Neural cell (in vitro differentiated cells): ENCODE results near the gene PRIMA1. TPM values are rescaled to one million over a fixed set of nuclear protein-coding genes. Genes with fewer than 3 reads are reported as not detected.

Source experiments
- H2AFZ ChIP-seq: fragments of 200-600, 300-800 bp; sonication (generic), shearing (Covaris generic); 2 replicates; pipeline ENCODE4 v1.6.0; 2014; ENCODE audit warnings: low read depth, mild to moderate bottlenecking, antibody characterized with exemption, low read length, moderate library complexity
- H3F3A ChIP-seq: fragments of 200-600 bp; shearing (Covaris generic); 2 replicates; pipeline ENCODE4 v1.6.1; 2016; ENCODE audit warnings: mild to moderate bottlenecking, moderate library complexity, mixed read lengths, antibody characterized with exemption, low read length; ENCODE audit not compliant: insufficient read depth, poor library complexity, severe bottlenecking
- H3K27ac ChIP-seq: fragments of 200-600, 300-800 bp; sonication (generic), shearing (Covaris generic); 2 replicates; pipeline ENCODE4 v1.5.1; 2014; ENCODE audit warnings: mild to moderate bottlenecking, low read length, moderate library complexity
- H3K27me3 ChIP-seq: fragments of 300-800, 200-600 bp; sonication (generic), shearing (Covaris generic); 2 replicates; pipeline ENCODE4 v1.6.0; 2014; ENCODE audit warnings: mild to moderate bottlenecking, low read depth, low read length, moderate library complexity; ENCODE audit not compliant: insufficient read depth
- H3K36me3 ChIP-seq: fragments of 300-800, 200-600 bp; sonication (generic), shearing (Covaris generic); 2 replicates; pipeline ENCODE4 v1.5.1; 2014; ENCODE audit warnings: mild to moderate bottlenecking, antibody characterized with exemption, low read length, moderate library complexity; ENCODE audit not compliant: insufficient read depth
- H3K4me2 ChIP-seq: fragments of 300-800, 200-600 bp; sonication (generic), shearing (Covaris generic); 2 replicates; pipeline ENCODE4 v1.6.0; 2014; ENCODE audit warnings: mild to moderate bottlenecking, low read length
- H3K4me3 ChIP-seq: fragments of 300-800, 200-600 bp; sonication (generic), shearing (Covaris generic); 2 replicates; pipeline ENCODE4 v1.5.1; 2014; ENCODE audit warnings: mild to moderate bottlenecking, low read length, moderate library complexity
- H3K79me2 ChIP-seq: fragments of 200-600 bp; shearing (Covaris generic); replicated peaks from 2 replicates; pipeline ENCODE4 v1.6.0; 2014; ENCODE audit warnings: mild to moderate bottlenecking, low read length, moderate library complexity; ENCODE audit not compliant: insufficient read depth
- H3K9ac ChIP-seq: fragments of 300-800, 200-600 bp; sonication (generic), shearing (Covaris generic); 2 replicates; pipeline ENCODE4 v1.6.1; 2016; ENCODE audit warnings: mild to moderate bottlenecking, low read length, mixed read lengths
- H3K9me2 ChIP-seq: fragments of 200-600 bp; shearing (Covaris generic); 2 replicates; pipeline ENCODE4 v1.6.1; 2016; ENCODE audit warnings: mild to moderate bottlenecking, low read length, mixed read lengths; ENCODE audit not compliant: insufficient read depth
- H3K9me3 ChIP-seq: fragments of 200-600, 300-800 bp; sonication (generic), shearing (Covaris generic); 2 replicates; pipeline ENCODE4 v1.6.1; 2016; ENCODE audit warnings: mild to moderate bottlenecking, mixed run types, low read length, moderate library complexity, mixed read lengths
- H4K20me1 ChIP-seq: fragments of 200-600 bp; shearing (Covaris generic); 2 replicates; pipeline ENCODE4 v1.6.1; 2016; ENCODE audit warnings: mild to moderate bottlenecking, mixed run types; ENCODE audit not compliant: insufficient read depth
- CTCF ChIP-seq: fragments of 450-650 bp; IDR thresholded peaks from 2 replicates; pipeline ENCODE4 v1.5.1; 2014; ENCODE audit warnings: antibody characterized with exemption, mild to moderate bottlenecking, moderate library complexity; ENCODE audit not compliant: poor library complexity, severe bottlenecking
- EP300 ChIP-seq: fragments of 450-650 bp; conservative IDR thresholded peaks from 2 replicates; pipeline ENCODE4 v1.6.1; 2014; ENCODE audit warnings: antibody characterized with exemption, mild to moderate bottlenecking, moderate library complexity; ENCODE audit not compliant: poor library complexity, severe bottlenecking
- EZH2 ChIP-seq: fragments of 200-600, 300-800 bp; shearing (Covaris generic), sonication (generic); IDR thresholded peaks from 2 replicates; pipeline ENCODE4 v1.6.1; 2014; ENCODE audit warnings: antibody characterized with exemption, low read length, borderline replicate concordance, mild to moderate bottlenecking; ENCODE audit not compliant: insufficient read depth, poor library complexity, severe bottlenecking
- MXI1 ChIP-seq: fragments of 450-650 bp; conservative IDR thresholded peaks from 2 replicates; pipeline ENCODE4 v1.6.1; 2014; ENCODE audit warnings: antibody characterized with exemption, mild to moderate bottlenecking; ENCODE audit not compliant: poor library complexity, severe bottlenecking
- POLR2AphosphoS5 ChIP-seq: IDR thresholded peaks from 2 replicates; pipeline ENCODE4 v1.6.1; 2012
- RAD21 ChIP-seq: fragments of 450-650 bp; conservative IDR thresholded peaks from 2 replicates; pipeline ENCODE4 v1.6.1; 2014; ENCODE audit warnings: antibody characterized with exemption, mild to moderate bottlenecking, moderate library complexity
- SMC3 ChIP-seq: fragments of 450-650 bp; conservative IDR thresholded peaks from 2 replicates; pipeline ENCODE4 v1.6.1; 2014; ENCODE audit warnings: antibody characterized with exemption, mild to moderate bottlenecking, moderate library complexity; ENCODE audit not compliant: poor library complexity
- TAF1 ChIP-seq: IDR thresholded peaks from 2 replicates; pipeline ENCODE4 v1.6.1; 2012; ENCODE audit warnings: low read depth
- polyA plus RNA-seq: library from polyadenylated mRNA; depleted of rRNA; stranded (reverse); fragments of >200 nt; gene quantifications from 2 replicates; pipeline ENCODE4 v1.2.3, GENCODE V29; 2014
- TF ChIP-seq, protein P1 (sequence below): IDR thresholded peaks from 2 replicates; pipeline ENCODE4 v1.6.1; 2012; ENCODE audit warnings: borderline replicate concordance

Gene PRIMA1
- polyA plus RNA-seq, 1 donor from 2014 or later: not detected

DNA sequence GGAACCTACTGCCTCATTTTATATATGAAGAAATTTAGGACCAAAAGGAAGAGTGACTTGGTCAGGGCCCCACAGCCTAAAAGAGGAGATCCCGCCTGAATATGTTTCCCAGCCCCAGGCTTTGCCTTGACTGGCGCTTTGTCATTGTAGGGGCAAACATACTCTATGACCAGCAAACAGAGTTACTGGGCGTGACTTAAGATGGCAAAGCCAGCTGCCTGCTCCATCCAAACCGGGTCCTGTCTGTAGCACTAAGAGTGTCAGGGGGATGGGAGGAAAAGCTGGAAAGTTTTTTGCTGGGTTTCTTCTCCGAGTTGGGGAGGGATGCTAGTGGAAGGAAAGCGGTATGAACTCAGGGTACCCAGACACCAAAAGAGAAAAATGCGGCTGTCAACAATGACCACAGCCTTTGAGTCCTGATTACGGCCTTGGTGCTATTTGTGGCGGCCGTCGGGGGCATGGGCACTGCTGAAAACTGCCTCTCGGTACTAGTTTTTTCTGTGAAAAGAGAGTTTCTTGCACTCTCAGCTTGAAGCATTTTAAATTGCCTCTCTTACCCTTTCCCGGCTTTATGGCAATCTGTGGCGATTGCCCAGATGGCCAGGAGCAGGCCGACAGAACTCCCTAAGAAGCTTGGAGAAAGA is 82.7 kb downstream of the PRIMA1 start:
- Histone ChIP-seq H3K9ac (no peak overlapping the region), H3K27ac (no peak overlapping the region), H4K20me1 (no peaks in the 10 kb centered on the region), H3K27me3 (no peaks in the 10 kb centered on the region), H3K4me2 (no peak overlapping the region), H2AFZ (no peak overlapping the region), H3F3A (no peaks in the 10 kb centered on the region), H3K4me3 (no peak overlapping the region), H3K79me2 (no peaks in the 10 kb centered on the region), H3K9me3 (no peaks in the 10 kb centered on the region), H3K36me3 (no peaks in the 10 kb centered on the region), H3K9me2 (no peaks in the 10 kb centered on the region)
- TF ChIP-seq, protein P1, sequence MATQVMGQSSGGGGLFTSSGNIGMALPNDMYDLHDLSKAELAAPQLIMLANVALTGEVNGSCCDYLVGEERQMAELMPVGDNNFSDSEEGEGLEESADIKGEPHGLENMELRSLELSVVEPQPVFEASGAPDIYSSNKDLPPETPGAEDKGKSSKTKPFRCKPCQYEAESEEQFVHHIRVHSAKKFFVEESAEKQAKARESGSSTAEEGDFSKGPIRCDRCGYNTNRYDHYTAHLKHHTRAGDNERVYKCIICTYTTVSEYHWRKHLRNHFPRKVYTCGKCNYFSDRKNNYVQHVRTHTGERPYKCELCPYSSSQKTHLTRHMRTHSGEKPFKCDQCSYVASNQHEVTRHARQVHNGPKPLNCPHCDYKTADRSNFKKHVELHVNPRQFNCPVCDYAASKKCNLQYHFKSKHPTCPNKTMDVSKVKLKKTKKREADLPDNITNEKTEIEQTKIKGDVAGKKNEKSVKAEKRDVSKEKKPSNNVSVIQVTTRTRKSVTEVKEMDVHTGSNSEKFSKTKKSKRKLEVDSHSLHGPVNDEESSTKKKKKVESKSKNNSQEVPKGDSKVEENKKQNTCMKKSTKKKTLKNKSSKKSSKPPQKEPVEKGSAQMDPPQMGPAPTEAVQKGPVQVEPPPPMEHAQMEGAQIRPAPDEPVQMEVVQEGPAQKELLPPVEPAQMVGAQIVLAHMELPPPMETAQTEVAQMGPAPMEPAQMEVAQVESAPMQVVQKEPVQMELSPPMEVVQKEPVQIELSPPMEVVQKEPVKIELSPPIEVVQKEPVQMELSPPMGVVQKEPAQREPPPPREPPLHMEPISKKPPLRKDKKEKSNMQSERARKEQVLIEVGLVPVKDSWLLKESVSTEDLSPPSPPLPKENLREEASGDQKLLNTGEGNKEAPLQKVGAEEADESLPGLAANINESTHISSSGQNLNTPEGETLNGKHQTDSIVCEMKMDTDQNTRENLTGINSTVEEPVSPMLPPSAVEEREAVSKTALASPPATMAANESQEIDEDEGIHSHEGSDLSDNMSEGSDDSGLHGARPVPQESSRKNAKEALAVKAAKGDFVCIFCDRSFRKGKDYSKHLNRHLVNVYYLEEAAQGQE: no peak
- no peak for TF ChIP-seq TAF1
- TF ChIP-seq EP300: no peak
- no peak for TF ChIP-seq POLR2AphosphoS5
- TF ChIP-seq EZH2: no peak
- TF ChIP-seq CTCF: no peak
- TF ChIP-seq SMC3: no peak
- TF ChIP-seq RAD21: no peak
- TF ChIP-seq MXI1: no peak

- H3K36me3 ChIP-seq: no peaks in the 10 kb centered on the region
- H3K27ac ChIP-seq: no peak overlapping the region
- H2AFZ ChIP-seq: no peak overlapping the region
- no peak for TF ChIP-seq EP300
- TF ChIP-seq, protein P1: no peak
- TF ChIP-seq POLR2AphosphoS5: no peak
- no peak for TF ChIP-seq MXI1
- TF ChIP-seq SMC3: no peak
- no peak for TF ChIP-seq RAD21
- no peak for TF ChIP-seq TAF1
- no peak for TF ChIP-seq CTCF
- no peak for TF ChIP-seq EZH2
- H3K4me2 ChIP-seq: no peak overlapping the region
- H3K4me3 ChIP-seq: no peak overlapping the region
- H3K79me2 ChIP-seq: no peaks in the 10 kb centered on the region
- no peaks in the 10 kb centered on the region for H3K9me2 ChIP-seq
- no peaks in the 10 kb centered on the region for H3F3A ChIP-seq
- H4K20me1 ChIP-seq: no peaks in the 10 kb centered on the region
- no peak overlapping the region for H3K9ac ChIP-seq
- no peaks in the 10 kb centered on the region for H3K9me3 ChIP-seq
- H3K27me3 ChIP-seq: no peaks in the 10 kb centered on the region
These were observed 84.3 kb downstream of the PRIMA1 start for GRCh38 chr14:93703941-93704340.
